22Rv1 (cell line): ENCODE data around the gene HEPN1.

ENCODE experiments used
- H3K27ac ChIP-seq: fragments of 450-650 bp; 2 replicates; pipeline ENCODE4 v1.5.1; 2017
- ZFX ChIP-seq: fragments of 450-650 bp; IDR thresholded peaks from 2 replicates; pipeline ENCODE4 v1.6.1; 2017; ENCODE audit warnings: antibody characterized with exemption, borderline replicate concordance
- TF ChIP-seq, protein P1 (sequence below): fragments of 450-650 bp; IDR thresholded peaks from 2 replicates; pipeline ENCODE4 v1.5.1; 2017; ENCODE audit warnings: mild to moderate bottlenecking

HEPN1 gene

DNA sequence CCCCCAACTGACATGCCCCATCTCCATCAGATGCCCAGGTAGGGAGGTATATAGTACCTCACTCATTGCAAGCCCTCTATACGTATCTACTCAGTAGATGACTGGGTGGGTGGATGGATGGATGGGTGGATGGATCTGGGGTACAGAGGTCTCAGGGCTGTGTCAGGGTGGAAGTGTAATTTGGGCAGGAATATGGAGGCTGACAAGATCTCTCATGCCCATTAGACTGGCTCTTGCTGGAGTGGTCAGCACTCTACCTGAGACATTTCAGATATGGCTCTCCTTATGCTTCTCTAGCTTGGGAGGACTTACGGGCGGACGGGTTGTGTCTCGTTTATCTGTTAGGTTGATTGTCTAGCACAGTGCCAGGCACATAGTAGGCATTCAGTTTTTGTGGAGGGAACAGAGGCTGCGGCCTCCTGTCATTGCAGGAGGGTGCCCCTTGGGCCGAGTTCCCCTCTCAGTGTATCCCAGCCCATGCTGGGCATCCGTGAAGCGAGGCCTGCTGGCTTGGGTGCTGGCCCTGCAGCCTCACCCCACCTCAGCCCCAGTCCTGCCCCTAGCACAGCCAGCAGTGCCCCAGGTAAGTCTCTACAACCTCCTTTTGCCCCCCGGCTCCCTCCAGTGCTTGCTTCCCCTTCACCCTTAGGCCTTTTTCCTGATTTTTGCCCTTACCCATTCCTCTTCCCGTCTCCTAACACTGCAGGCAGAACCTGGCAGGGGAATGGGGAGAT is 40.1 kb upstream of the HEPN1 start:
- no peak for TF ChIP-seq ZFX
- TF ChIP-seq, protein P1, sequence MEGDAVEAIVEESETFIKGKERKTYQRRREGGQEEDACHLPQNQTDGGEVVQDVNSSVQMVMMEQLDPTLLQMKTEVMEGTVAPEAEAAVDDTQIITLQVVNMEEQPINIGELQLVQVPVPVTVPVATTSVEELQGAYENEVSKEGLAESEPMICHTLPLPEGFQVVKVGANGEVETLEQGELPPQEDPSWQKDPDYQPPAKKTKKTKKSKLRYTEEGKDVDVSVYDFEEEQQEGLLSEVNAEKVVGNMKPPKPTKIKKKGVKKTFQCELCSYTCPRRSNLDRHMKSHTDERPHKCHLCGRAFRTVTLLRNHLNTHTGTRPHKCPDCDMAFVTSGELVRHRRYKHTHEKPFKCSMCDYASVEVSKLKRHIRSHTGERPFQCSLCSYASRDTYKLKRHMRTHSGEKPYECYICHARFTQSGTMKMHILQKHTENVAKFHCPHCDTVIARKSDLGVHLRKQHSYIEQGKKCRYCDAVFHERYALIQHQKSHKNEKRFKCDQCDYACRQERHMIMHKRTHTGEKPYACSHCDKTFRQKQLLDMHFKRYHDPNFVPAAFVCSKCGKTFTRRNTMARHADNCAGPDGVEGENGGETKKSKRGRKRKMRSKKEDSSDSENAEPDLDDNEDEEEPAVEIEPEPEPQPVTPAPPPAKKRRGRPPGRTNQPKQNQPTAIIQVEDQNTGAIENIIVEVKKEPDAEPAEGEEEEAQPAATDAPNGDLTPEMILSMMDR = no peak

DNA sequence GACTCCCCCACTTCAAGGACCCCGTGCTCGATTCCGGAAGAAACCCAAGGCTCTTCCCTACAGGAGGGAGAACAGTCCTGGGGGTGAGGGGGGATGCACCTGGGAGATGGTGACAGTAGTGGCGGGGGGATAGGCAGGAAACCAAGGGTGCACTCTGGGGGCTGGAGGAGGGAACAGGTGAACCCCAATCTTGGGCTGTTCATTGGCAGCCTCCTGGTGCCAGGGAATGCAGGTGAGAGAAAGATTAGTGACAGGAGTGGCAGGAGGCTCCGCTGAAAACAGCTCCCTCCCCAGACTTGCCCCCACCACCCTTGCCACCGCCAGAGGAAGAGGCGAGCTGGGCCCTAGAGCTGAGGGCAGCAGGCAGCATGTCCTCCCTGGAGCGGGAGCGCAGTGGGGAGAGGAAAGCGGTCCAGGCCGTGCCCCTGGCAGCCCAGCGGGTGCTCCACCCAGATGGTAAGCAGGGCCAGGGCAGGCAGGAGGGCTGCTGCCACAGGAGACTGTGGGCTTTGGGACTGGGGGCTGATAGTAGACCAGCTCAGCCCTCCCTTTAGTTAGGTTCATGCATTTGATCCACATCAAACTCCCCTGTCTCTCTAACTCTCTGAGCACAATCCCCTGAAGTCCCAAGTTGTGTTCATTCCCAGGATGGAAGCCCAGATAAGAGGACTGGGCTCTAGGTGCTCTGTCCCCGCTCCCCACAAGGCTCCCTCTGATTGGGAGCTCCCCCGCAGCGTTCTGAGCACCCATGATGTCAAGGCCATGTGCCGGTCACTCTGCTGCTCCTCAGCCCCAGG is 39.4 kb upstream of the HEPN1 start:
- no peak overlapping the region for H3K27ac ChIP-seq
- TF ChIP-seq, protein P1 = no peak
- no peak for TF ChIP-seq ZFX

More for the DNA sequence above, 40.1 kb upstream of the HEPN1 start:
- H3K27ac ChIP-seq = no peak overlapping the region

GRCh38 chr11:124880290-124880611 is 38.8 kb upstream of the HEPN1 start:
- no peak overlapping the region for H3K27ac ChIP-seq
- TF ChIP-seq, protein P1 = no peak
- no peak for TF ChIP-seq ZFX

DNA sequence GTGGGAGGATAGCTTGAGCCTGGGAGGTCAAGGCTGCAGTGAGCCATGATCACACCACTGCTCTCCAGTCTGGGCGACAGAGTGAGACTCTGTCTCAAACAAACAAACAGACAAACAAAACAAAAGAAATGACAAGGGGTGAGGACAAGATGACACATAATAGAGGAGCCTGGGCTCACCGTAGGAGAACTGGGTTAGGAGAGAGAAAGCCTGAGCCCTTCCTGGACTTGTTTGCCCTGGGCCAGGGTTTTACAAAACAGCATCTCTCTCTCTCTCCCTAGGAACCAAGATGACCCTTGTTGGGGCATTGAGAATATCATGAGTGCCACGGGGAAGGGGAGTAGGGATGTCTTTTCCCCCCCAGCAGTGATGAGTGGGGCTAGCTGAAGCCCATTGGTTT is 38.1 kb upstream of the HEPN1 start:
- TF ChIP-seq, protein P1 = no peak
- TF ChIP-seq ZFX = no peak
- H3K27ac ChIP-seq = no peak overlapping the region

GRCh38 chr11:124882339-124883071 is 36.5 kb upstream of the HEPN1 start:
- no peak for TF ChIP-seq ZFX
- TF ChIP-seq, protein P1 = no peak
- H3K27ac ChIP-seq = no peak overlapping the region

DNA sequence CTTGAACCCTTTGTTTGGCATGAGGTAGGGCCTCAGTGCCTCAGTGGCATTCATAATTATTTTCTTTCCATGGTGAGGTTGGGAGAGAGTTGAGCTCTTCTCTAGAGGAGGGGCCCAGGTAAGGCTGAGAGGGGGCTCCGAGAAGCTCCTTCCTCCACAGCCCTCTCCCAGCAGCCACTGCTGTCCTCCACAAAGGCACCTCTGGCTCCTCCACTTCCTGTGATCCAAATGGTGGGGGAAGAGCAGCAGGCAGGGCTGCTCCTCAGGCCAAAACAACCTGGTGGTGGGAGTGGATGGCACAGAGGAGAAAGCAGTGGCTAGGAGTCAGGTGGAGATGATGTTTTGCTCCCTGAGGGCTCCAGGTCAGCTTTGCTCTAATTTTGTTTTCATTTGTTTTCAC is 34.7 kb upstream of the HEPN1 start:
- H3K27ac ChIP-seq = no peak overlapping the region
- TF ChIP-seq, protein P1 = no peak
- no peak for TF ChIP-seq ZFX
